Activated CD8-positive, alpha-beta T cell treated with anti-CD3 and anti-CD28 coated beads for 36 hours (primary cell): ENCODE measurements around the gene UFSP1. TPM values are rescaled to one million over a fixed set of nuclear protein-coding genes. Genes with fewer than 3 reads are reported as not detected.

Experiments
- ATAC-seq: fragments of 200-7000 bp; cut with Tn5 transposase; one replicate; pipeline ENCODE4 v1.10.0; 2021; ENCODE audit warnings: mild to moderate bottlenecking, moderate library complexity
- CTCF ChIA-PET: fragments of 350-600 bp; sonication (Branson Sonifier 250); formaldehyde crosslinking; loops from one replicate; lab custom pipeline; 2021; ENCODE audit warnings: antibody characterized with exemption; lab: Charles Lee
- POLR2A ChIA-PET: fragments of 350-600 bp; sonication (Branson Sonifier 250); formaldehyde crosslinking; loops from one replicate; lab custom pipeline; 2021; ENCODE audit warnings: antibody characterized with exemption; lab: Charles Lee
- DNase-seq: peaks from one replicate; pipeline ENCODE4 v3.0.0-alpha.2; 2020
- H3K27ac Mint-ChIP-seq: one replicate; pipeline ENCODE4 v1.8.0; 2021; ENCODE audit warnings: mild to moderate bottlenecking, mixed read lengths
- H3K27me3 Mint-ChIP-seq: one replicate; pipeline ENCODE4 v1.8.0; 2021; ENCODE audit warnings: mixed read lengths
- H3K36me3 Mint-ChIP-seq: one replicate; pipeline ENCODE4 v1.8.0; 2021; ENCODE audit warnings: low read depth, mixed read lengths
- H3K4me1 Mint-ChIP-seq: one replicate; pipeline ENCODE4 v1.8.0; 2021; ENCODE audit warnings: low read depth, mixed read lengths
- H3K4me3 Mint-ChIP-seq: one replicate; pipeline ENCODE4 v1.8.0; 2021; ENCODE audit warnings: mild to moderate bottlenecking, moderate library complexity, mixed read lengths
- H3K9me3 Mint-ChIP-seq: one replicate; pipeline ENCODE4 v1.8.0; 2021; ENCODE audit warnings: mixed read lengths
- intact Hi-C: fragments of 100-400 bp; cut with micrococcal nuclease; formaldehyde crosslinking; loops from one replicate; pipeline ENCODE4 v1.10.0; 2022
- total RNA-seq, 2 experiments: library from RNA; stranded (reverse); gene quantifications; one replicate each; pipeline ENCODE4 v1.2.3, GENCODE V29; 2021
- TF ChIP-seq, protein P1 (sequence below): fragments of 200-600 bp; IDR thresholded peaks from one replicate; pipeline ENCODE4 v1.8.0; 2022; ENCODE audit warnings: antibody characterized with exemption, mild to moderate bottlenecking

Gene UFSP1
- total RNA-seq, 2 experiments from 2014 or later = 2.1 to 2.2 TPM

DNA sequence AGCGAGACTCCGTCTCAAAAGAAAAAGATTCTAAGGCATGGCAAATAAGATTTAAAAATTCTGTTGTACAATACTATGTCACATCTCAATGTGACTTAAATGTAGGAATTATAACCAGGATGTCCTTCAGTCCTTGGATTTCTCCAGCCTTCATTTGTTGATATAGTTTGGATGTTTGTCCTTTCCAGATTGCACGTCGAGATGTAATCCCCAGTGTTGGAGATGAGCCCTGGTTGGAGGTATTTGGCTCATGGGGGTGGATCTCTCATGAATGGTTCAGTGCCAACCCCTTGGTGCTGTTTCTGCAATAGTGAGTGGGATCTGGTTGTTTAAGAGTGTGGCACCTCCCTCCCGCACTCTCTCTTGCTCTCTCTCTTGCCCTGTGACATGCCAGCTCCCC is 19.0 kb upstream of the UFSP1 start:
- TF ChIP-seq, protein P1, sequence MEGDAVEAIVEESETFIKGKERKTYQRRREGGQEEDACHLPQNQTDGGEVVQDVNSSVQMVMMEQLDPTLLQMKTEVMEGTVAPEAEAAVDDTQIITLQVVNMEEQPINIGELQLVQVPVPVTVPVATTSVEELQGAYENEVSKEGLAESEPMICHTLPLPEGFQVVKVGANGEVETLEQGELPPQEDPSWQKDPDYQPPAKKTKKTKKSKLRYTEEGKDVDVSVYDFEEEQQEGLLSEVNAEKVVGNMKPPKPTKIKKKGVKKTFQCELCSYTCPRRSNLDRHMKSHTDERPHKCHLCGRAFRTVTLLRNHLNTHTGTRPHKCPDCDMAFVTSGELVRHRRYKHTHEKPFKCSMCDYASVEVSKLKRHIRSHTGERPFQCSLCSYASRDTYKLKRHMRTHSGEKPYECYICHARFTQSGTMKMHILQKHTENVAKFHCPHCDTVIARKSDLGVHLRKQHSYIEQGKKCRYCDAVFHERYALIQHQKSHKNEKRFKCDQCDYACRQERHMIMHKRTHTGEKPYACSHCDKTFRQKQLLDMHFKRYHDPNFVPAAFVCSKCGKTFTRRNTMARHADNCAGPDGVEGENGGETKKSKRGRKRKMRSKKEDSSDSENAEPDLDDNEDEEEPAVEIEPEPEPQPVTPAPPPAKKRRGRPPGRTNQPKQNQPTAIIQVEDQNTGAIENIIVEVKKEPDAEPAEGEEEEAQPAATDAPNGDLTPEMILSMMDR = no peak
- H3K36me3 Mint-ChIP-seq = no peaks in the 10 kb centered on the region
- no peak overlapping the region for H3K4me3 Mint-ChIP-seq
- DNase-seq = no peak
- H3K9me3 Mint-ChIP-seq = no peaks in the 10 kb centered on the region
- no peak for ATAC-seq
- intact Hi-C loops = no loop called here
- H3K27ac Mint-ChIP-seq = no peak overlapping the region
- POLR2A ChIA-PET = interaction anchor here (0.6 kb wide), 1 partner anchor 178 kb away, joined by 3 read pairs; no protein-coding TSS in a partner anchor
- peaks cover 5% of the 10 kb centered on the region for H3K27me3 Mint-ChIP-seq
- no peaks in the 10 kb centered on the region for H3K4me1 Mint-ChIP-seq
- CTCF ChIA-PET = no interaction called here

DNA sequence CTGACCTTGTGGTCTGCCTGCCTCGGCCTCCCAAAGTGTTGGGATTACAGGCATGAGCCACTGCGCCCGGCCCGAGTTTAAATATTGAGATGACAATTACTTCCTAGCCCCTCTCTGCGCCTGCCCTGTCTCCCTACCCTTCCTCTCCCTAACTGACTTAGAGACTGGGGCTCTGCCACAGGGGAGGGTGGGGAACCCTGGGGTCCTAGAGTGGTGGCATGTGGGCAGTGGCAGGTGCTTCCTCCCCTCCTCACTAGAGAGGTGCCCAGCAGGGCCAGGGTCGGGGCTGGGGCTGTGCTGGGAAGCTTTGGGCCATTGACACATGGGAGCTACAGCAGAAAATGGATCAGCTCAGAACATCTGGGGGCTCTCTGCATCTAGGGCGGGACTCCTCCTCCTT is 13.1 kb upstream of the UFSP1 start:
- Mint-ChIP-seq H3K27ac (no peak overlapping the region), H3K4me1 (no peaks in the 10 kb centered on the region), H3K27me3 (peaks cover 14% of the 10 kb centered on the region), H3K4me3 (no peak overlapping the region), H3K36me3 (no peaks in the 10 kb centered on the region), H3K9me3 (no peaks in the 10 kb centered on the region)
- ATAC-seq = no peak
- no peak for DNase-seq
- intact Hi-C loops = no loop called here
- CTCF ChIA-PET = interaction anchor here (1.1 to 2.8 kb wide), 4 partner anchors 8 to 290 kb away, joined by 3 to 10 read pairs (median 4); partner anchors contain the start of gene SLC12A9
- POLR2A ChIA-PET = no interaction called here
- TF ChIP-seq, protein P1 = no peak

DNA sequence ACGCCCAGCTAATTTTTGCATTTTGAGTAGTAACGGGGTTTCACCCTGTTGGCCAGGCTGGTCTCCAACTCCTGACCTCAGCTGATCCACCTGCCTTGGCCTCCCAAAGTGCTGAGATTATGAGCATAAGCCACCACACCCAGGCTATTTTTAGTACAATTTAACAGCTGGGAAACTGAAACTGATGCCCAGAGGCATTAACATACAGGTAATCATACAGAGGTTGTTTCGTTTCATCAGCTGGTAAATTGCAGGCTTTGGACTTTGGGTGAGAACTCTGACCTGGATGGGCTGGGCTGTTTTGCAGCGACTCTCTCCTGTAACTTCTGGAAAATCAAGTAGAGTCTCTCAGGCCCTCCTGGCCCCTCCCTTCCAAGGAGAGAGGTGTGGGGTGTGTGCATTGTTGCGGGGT is 12.4 kb upstream of the UFSP1 start:
- intact Hi-C loops = no loop called here
- TF ChIP-seq, protein P1 = no peak
- no peak for ATAC-seq
- H3K27ac Mint-ChIP-seq = no peak overlapping the region
- ChIA-PET CTCF (interaction anchor here (1.5 to 2.8 kb wide), 4 partner anchors 49 to 176 kb away, joined by 4 to 11 read pairs (median 8); partner anchors contain the start of gene SLC12A9), POLR2A (no interaction called here)
- H3K36me3 Mint-ChIP-seq = no peaks in the 10 kb centered on the region
- H3K4me3 Mint-ChIP-seq = no peak overlapping the region
- no peaks in the 10 kb centered on the region for H3K9me3 Mint-ChIP-seq
- no peaks in the 10 kb centered on the region for H3K4me1 Mint-ChIP-seq
- no peak for DNase-seq
- peaks cover 19% of the 10 kb centered on the region for H3K27me3 Mint-ChIP-seq

DNA sequence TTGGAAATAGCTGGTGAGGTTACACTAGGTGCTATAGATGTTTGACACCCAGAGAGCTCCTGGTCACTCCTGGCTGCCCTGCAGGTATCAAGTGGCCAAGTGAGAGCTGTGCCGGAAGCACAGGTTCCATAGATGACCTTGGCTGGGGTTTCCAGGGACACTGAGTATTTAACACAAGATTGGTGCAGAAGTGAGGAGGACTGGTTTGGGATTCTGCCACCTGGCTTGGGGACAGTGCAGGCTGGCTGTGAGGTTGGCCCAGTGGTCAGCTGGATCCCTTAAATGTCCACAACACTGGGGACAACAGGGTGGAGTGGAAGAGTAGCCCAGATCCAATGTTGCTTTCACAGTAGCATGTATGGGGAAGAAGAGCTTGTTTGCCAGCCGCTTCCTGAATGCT is 11.5 kb upstream of the UFSP1 start:
- TF ChIP-seq, protein P1 = no peak
- intact Hi-C loops = no loop called here
- ATAC-seq (no peak), DNase-seq (no peak)
- Mint-ChIP-seq H3K9me3 (no peaks in the 10 kb centered on the region), H3K36me3 (no peaks in the 10 kb centered on the region), H3K4me3 (no peak overlapping the region), H3K27ac (no peak overlapping the region), H3K4me1 (peaks cover 5% of the 10 kb centered on the region), H3K27me3 (peaks cover 24% of the 10 kb centered on the region)
- ChIA-PET POLR2A (no interaction called here), CTCF (interaction anchor here (1.9 to 2.8 kb wide), 3 partner anchors 100 to 176 kb away, joined by 5 to 11 read pairs (median 10); no protein-coding TSS in a partner anchor)

DNA sequence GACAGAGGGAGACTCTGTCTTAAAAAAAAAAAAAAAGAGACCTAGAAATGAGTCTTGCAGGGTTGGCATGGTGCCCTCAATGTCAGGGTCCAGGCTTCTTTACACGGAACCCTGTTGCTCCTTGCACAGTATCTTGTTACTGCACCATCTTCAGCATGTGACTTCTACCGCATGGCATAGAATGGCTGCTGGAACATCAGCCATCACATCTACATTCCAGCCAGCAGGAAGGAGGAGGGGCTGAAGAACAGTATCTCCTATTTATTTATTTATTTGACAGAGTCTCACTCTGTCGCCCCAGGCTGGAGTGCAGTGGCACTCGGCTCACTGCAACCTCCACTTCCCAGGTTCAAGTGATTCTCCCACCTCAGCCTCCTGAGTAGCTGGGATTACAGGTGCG is 9.9 kb upstream of the UFSP1 start:
- no peaks in the 10 kb centered on the region for H3K36me3 Mint-ChIP-seq
- peaks cover 7% of the 10 kb centered on the region for H3K4me1 Mint-ChIP-seq
- no peaks in the 10 kb centered on the region for H3K9me3 Mint-ChIP-seq
- TF ChIP-seq, protein P1 = no peak
- H3K4me3 Mint-ChIP-seq = no peak overlapping the region
- H3K27ac Mint-ChIP-seq = no peak overlapping the region
- intact Hi-C loops = loop anchor here (5.0 kb wide), 1 partner anchor 178 kb away; no protein-coding TSS in a partner anchor
- DNase-seq = no peak
- ChIA-PET CTCF (interaction anchor here (1.2 to 2.3 kb wide), 4 partner anchors 47 to 178 kb away, joined by 3 to 19 read pairs (median 8); partner anchors contain the start of gene SLC12A9), POLR2A (no interaction called here)
- H3K27me3 Mint-ChIP-seq = peaks cover 27% of the 10 kb centered on the region
- no peak for ATAC-seq
